OCI-LY7 (cell line): ENCODE results near the gene ERCC6.

Source experiments
- CTCF ChIP-seq: fragments of 200-600 bp; sonication (generic); conservative IDR thresholded peaks from 2 replicates; pipeline ENCODE4 v1.5.1; 2014; ENCODE audit warnings: mild to moderate bottlenecking, antibody characterized with exemption, low read length, moderate library complexity, mixed read lengths
- EZH2phosphoT487 ChIP-seq: fragments of 200-600 bp; sonication (generic); IDR thresholded peaks from 2 replicates; pipeline ENCODE4 v1.6.1; 2018; ENCODE audit warnings: low read depth, borderline replicate concordance, mild to moderate bottlenecking, mixed run types, antibody characterized with exemption, low read length, moderate library complexity, mixed read lengths

DNA sequence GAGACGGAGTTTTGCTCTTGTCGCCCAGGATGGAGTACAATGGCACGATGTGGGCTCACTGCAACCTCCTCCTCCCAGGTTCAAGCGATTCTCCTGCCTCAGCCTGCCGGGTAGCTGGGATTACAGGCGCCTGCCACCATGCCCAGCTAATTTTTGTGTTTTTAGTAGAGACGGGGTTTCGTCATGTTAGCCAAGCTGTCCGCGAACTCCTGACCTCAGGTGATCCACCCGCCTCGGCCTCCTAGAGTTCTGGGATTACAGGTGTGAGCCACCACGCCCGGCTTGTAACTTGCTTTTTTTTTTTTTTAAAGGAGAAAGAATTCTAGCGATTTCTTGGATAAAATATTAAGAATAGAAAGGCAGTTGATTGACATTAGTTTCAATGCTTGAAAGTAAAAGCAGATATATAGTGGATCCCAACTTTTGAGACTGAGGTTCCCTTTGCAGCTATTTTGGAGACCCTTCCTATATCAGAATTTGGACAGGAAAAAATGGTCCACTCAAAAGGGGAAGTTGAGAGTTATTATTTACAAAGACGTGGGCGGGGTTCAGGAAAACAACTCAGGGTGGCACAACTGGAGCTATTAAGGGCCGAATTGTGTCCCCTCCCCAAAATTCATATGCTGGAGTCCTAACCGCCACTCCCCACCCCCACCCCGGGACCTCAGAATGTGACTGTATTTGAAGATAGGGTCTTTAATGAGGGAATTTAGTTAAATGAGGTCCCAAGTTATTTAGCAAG lies 1.3 kb upstream of the ERCC6 start:
- TF ChIP-seq CTCF (no peak), EZH2phosphoT487 (no peak)
